A172 (cell line): ENCODE data around the gene SUFU. TPM values are rescaled to one million over a fixed set of nuclear protein-coding genes. Genes with fewer than 3 reads are reported as not detected.

ENCODE experiments used
- DNase-seq: peaks from one replicate; pipeline ENCODE4 v3.0.0-alpha.2; 2015; ENCODE audit warnings: low spot score
- total RNA-seq: library from RNA; depleted of rRNA; stranded (reverse); fragments of >200 nt; shearing (Covaris generic); gene quantifications from 2 replicates; pipeline ENCODE4 v1.2.3, GENCODE V29; 2014; rRNA removed

SUFU gene
- total RNA-seq, 1 experiment from 2014 or later, result 3.7 TPM

GRCh38 chr10:102670871-102671434 lies 167.2 kb downstream of the SUFU start:
- no peak for DNase-seq

GRCh38 chr10:102673236-102673818 lies 169.6 kb downstream of the SUFU start:
- DNase-seq, result no peak

GRCh38 chr10:102673819-102674511 lies 170.2 kb downstream of the SUFU start:
- peak; percentile 55 for DNase-seq

GRCh38 chr10:102674566-102674965 lies 170.8 kb downstream of the SUFU start:
- no peak for DNase-seq

- DNase-seq, result no peak
These were observed 171.4 kb downstream of the SUFU start for GRCh38 chr10:102675011-102675665.

- DNase-seq, result peak; percentile 66
These were observed 172.1 kb downstream of the SUFU start for GRCh38 chr10:102675666-102676533.

- DNase-seq, result no peak
These were observed 173.0 kb downstream of the SUFU start for GRCh38 chr10:102676534-102677315.

- no peak for DNase-seq
These were observed 173.7 kb downstream of the SUFU start for GRCh38 chr10:102677331-102678067.

GRCh38 chr10:102678068-102678400 lies 174.3 kb downstream of the SUFU start:
- DNase-seq, result no peak

GRCh38 chr10:102678842-102679289 lies 175.1 kb downstream of the SUFU start:
- DNase-seq, result peak; percentile 49

GRCh38 chr10:102679596-102679995 lies 175.8 kb downstream of the SUFU start:
- no peak for DNase-seq

GRCh38 chr10:102681696-102682095 lies 177.9 kb downstream of the SUFU start:
- no peak for DNase-seq

- no peak for DNase-seq
These were observed 178.6 kb downstream of the SUFU start for GRCh38 chr10:102682416-102682815.

GRCh38 chr10:102682981-102683380 lies 179.2 kb downstream of the SUFU start:
- no peak for DNase-seq

Other genes with a start within 250 kb of the SUFU start
- 60.9 and 63.0 TPM in 2 replicates for gene NFKB2, start 108.3 kb upstream of the SUFU start, total RNA-seq
- gene PSD, start 85.2 kb upstream of the SUFU start, total RNA-seq, result 0.07 TPM in 1 of 2 replicates, not detected in the other
- gene FBXL15, start 83.1 kb upstream of the SUFU start, total RNA-seq, result 14.6 and 20.0 TPM in 2 replicates
- 121 and 123 TPM in 2 replicates for gene CUEDC2, start 71.4 kb upstream of the SUFU start, total RNA-seq
- not detected in 2 replicates for gene C10orf95, start 52.4 kb upstream of the SUFU start, total RNA-seq
- 163 and 193 TPM in 2 replicates for gene ACTR1A, start 1.3 kb upstream of the SUFU start, total RNA-seq
- 66.8 and 68.3 TPM in 2 replicates for gene TRIM8, start 140.5 kb downstream of the SUFU start, total RNA-seq
- 11.1 and 17.9 TPM in 2 replicates for gene ARL3, start 210.4 kb downstream of the SUFU start, total RNA-seq
- gene SFXN2, start 210.7 kb downstream of the SUFU start, total RNA-seq, result 7.3 and 9.5 TPM in 2 replicates
- 19.1 and 26.4 TPM in 2 replicates for gene WBP1L, start 240.0 kb downstream of the SUFU start, total RNA-seq